Measurements from ENCODE around the gene KCTD21. TPM values are rescaled to one million over a fixed set of nuclear protein-coding genes. Genes with fewer than 3 reads are reported as not detected.

KCTD21 gene
- total RNA-seq, 4 donors from 2014 or later = 10.6 to 16.1 (median 11.7) TPM

- no peak for TF ChIP-seq CTCF (IDR thresholded peaks at IDR 0.05; ENCODE audit: low read depth)
Measured at GRCh38 chr11:78216571-78217287, 28.3 kb upstream of the KCTD21 start.

- no peak for TF ChIP-seq CTCF (IDR thresholded peaks at IDR 0.05; ENCODE audit: low read depth)
Measured at GRCh38 chr11:78216021-78216420, 27.6 kb upstream of the KCTD21 start.

GRCh38 chr11:78214331-78215194, 26.1 kb upstream of the KCTD21 start:
- TF ChIP-seq CTCF (IDR thresholded peaks at IDR 0.05; ENCODE audit: low read depth) = no peak

- no peak for TF ChIP-seq CTCF (IDR thresholded peaks at IDR 0.05; ENCODE audit: low read depth)
Measured at GRCh38 chr11:78213526-78214330, 25.3 kb upstream of the KCTD21 start.

- no peak for TF ChIP-seq CTCF (IDR thresholded peaks at IDR 0.05; ENCODE audit: low read depth)
Measured at GRCh38 chr11:78212586-78213371, 24.4 kb upstream of the KCTD21 start.

GRCh38 chr11:78211565-78211964, 23.1 kb upstream of the KCTD21 start:
- TF ChIP-seq CTCF (IDR thresholded peaks at IDR 0.05; ENCODE audit: low read depth) = no peak

Measured in subcutaneous adipose tissue (tissue), 4 donors.